GM18505 (cell line): ENCODE data around the gene CCDC15.

Source experiments
- ATAC-seq: cut with Tn5 transposase; IDR thresholded peaks from one replicate; pipeline ENCODE4 v1.9.1; 2021; ENCODE audit not compliant: unreplicated experiment
- POLR2A ChIP-seq: IDR thresholded peaks from 4 replicates; pipeline ENCODE4 v1.6.1; 2011; ENCODE audit warnings: borderline replicate concordance; ENCODE audit not compliant: insufficient read depth, insufficient read length; ENCODE audit errors: extremely low read depth

CCDC15 gene

GRCh38 chr11:125072218-125072960, 118.4 kb downstream of the CCDC15 start:
- peak; percentile 80 for ATAC-seq
- TF ChIP-seq POLR2A, result peak; percentile 55

- ATAC-seq, result no peak
- TF ChIP-seq POLR2A, result no peak
These were observed 119.1 kb downstream of the CCDC15 start for GRCh38 chr11:125072961-125073590.

- TF ChIP-seq POLR2A, result no peak
- no peak for ATAC-seq
These were observed 119.8 kb downstream of the CCDC15 start for GRCh38 chr11:125073616-125074483.

- no peak for TF ChIP-seq POLR2A
- no peak for ATAC-seq
These were observed 120.7 kb downstream of the CCDC15 start for GRCh38 chr11:125074511-125075241.

- ATAC-seq, result no peak
- TF ChIP-seq POLR2A, result no peak
These were observed 121.2 kb downstream of the CCDC15 start for GRCh38 chr11:125075242-125075625.

GRCh38 chr11:125075900-125076317, 121.9 kb downstream of the CCDC15 start:
- ATAC-seq, result no peak
- TF ChIP-seq POLR2A, result no peak

- no peak for TF ChIP-seq POLR2A
- ATAC-seq, result no peak
These were observed 122.5 kb downstream of the CCDC15 start for GRCh38 chr11:125076378-125076945.

GRCh38 chr11:125078016-125078415, 124.0 kb downstream of the CCDC15 start:
- no peak for TF ChIP-seq POLR2A
- no peak for ATAC-seq

- TF ChIP-seq POLR2A, result no peak
- ATAC-seq, result no peak
These were observed 124.6 kb downstream of the CCDC15 start for GRCh38 chr11:125078516-125079140.

- no peak for ATAC-seq
- no peak for TF ChIP-seq POLR2A
These were observed 125.3 kb downstream of the CCDC15 start for GRCh38 chr11:125079151-125079877.

GRCh38 chr11:125079878-125080530, 126.0 kb downstream of the CCDC15 start:
- no peak for ATAC-seq
- no peak for TF ChIP-seq POLR2A
